Measurements from ENCODE around the gene FNIP1.
"Not testable (repeated sequence)": the region's sequence is repeated elsewhere in the genome, so short reads cannot be mapped to it uniquely, and the experiment has no call there.

FNIP1 gene

GRCh38 chr5:131796793-131797693 lies at the start of gene FNIP1:
Gene FNIP1 (minus strand): TSS chr5:131797017. CDS start chr5:131796921, 96 bp downstream.
- DNase-seq (ENCODE audit: low read depth), result peak; percentile 65

GRCh38 chr5:131846536-131846935 lies 49.7 kb upstream of the FNIP1 start:
- no peak for DNase-seq (ENCODE audit: low read depth)

- no peak for DNase-seq (ENCODE audit: low read depth)
Observed at GRCh38 chr5:131845828-131846227, 49.0 kb upstream of the FNIP1 start.

GRCh38 chr5:131842971-131843370 lies 46.2 kb upstream of the FNIP1 start:
- DNase-seq (ENCODE audit: low read depth), result not testable (repeated sequence)

- not testable (repeated sequence) for DNase-seq (ENCODE audit: low read depth)
Observed at GRCh38 chr5:131832702-131833101, 35.9 kb upstream of the FNIP1 start.

- no peak for DNase-seq (ENCODE audit: low read depth)
Observed at GRCh38 chr5:131825404-131826013, 28.7 kb upstream of the FNIP1 start.

GRCh38 chr5:131824631-131825030 lies 27.8 kb upstream of the FNIP1 start:
- DNase-seq (ENCODE audit: low read depth), result no peak

GRCh38 chr5:131821221-131821620 lies 24.4 kb upstream of the FNIP1 start:
- no peak for DNase-seq (ENCODE audit: low read depth)

GRCh38 chr5:131818001-131818724 lies 21.3 kb upstream of the FNIP1 start:
- DNase-seq (ENCODE audit: low read depth), result no peak

GRCh38 chr5:131814990-131815389 lies 18.2 kb upstream of the FNIP1 start:
- peak; percentile 68 for DNase-seq (ENCODE audit: low read depth)

- no peak for DNase-seq (ENCODE audit: low read depth)
Observed at GRCh38 chr5:131812371-131813160, 15.7 kb upstream of the FNIP1 start.

- no peak for DNase-seq (ENCODE audit: low read depth)
Observed at GRCh38 chr5:131810510-131811249, 13.9 kb upstream of the FNIP1 start.

- DNase-seq (ENCODE audit: low read depth), result no peak
Observed at GRCh38 chr5:131795879-131796792, 681 bp downstream of the FNIP1 start.

GRCh38 chr5:131795228-131795627 lies 1.6 kb downstream of the FNIP1 start:
- no peak for DNase-seq (ENCODE audit: low read depth)

- DNase-seq (ENCODE audit: low read depth), result no peak
Observed at GRCh38 chr5:131794586-131794985, 2.2 kb downstream of the FNIP1 start.

GRCh38 chr5:131792896-131793295 lies 3.9 kb downstream of the FNIP1 start:
- no peak for DNase-seq (ENCODE audit: low read depth)

- DNase-seq (ENCODE audit: low read depth), result no peak
Observed at GRCh38 chr5:131791866-131792265, 5.0 kb downstream of the FNIP1 start.

GRCh38 chr5:131790550-131790949 lies 6.3 kb downstream of the FNIP1 start:
- DNase-seq (ENCODE audit: low read depth), result no peak

- DNase-seq (ENCODE audit: low read depth), result no peak
Observed at GRCh38 chr5:131789765-131790164, 7.1 kb downstream of the FNIP1 start.

GRCh38 chr5:131787736-131788135 lies 9.1 kb downstream of the FNIP1 start:
- DNase-seq (ENCODE audit: low read depth), result no peak
